NCI-H128 (cell line): ENCODE data around the gene BUB3.

ENCODE experiments used
- DNase-seq: peaks from one replicate; lab custom pipeline; 2025; ENCODE audit not compliant: unreplicated experiment; lab: John Stamatoyannopoulos, UW

Gene BUB3

GRCh38 chr10:123154092-123154710 lies at the start of gene BUB3:
Gene BUB3, plus strand, starts transcription at chr10:123154402. Its CDS starts 516 bp downstream, at chr10:123154918.
- DNase-seq = peak; percentile 94

- no peak for DNase-seq
These were observed 44.7 kb upstream of the BUB3 start for GRCh38 chr10:123109466-123109865.

GRCh38 chr10:123117644-123118417 lies 36.4 kb upstream of the BUB3 start:
- no peak for DNase-seq

- no peak for DNase-seq
These were observed 35.1 kb upstream of the BUB3 start for GRCh38 chr10:123119081-123119480.

- no peak for DNase-seq
These were observed 28.0 kb upstream of the BUB3 start for GRCh38 chr10:123126246-123126645.

GRCh38 chr10:123129618-123130271 lies 24.5 kb upstream of the BUB3 start:
- no peak for DNase-seq

- DNase-seq = peak; percentile 52
These were observed 21.4 kb upstream of the BUB3 start for GRCh38 chr10:123132576-123133477.

- DNase-seq = no peak
These were observed 20.5 kb upstream of the BUB3 start for GRCh38 chr10:123133541-123134342.

- no peak for DNase-seq
These were observed 19.8 kb upstream of the BUB3 start for GRCh38 chr10:123134343-123134914.

GRCh38 chr10:123134915-123135414 lies 19.2 kb upstream of the BUB3 start:
- no peak for DNase-seq

GRCh38 chr10:123135415-123136141 lies 18.6 kb upstream of the BUB3 start, which contains the start of gene HMX3:
Gene HMX3, plus strand, starts transcription at chr10:123135970. Its CDS starts 81 bp downstream, at chr10:123136051.
- peak; percentile 34 for DNase-seq

GRCh38 chr10:123136221-123136805 lies 17.9 kb upstream of the BUB3 start:
- no peak for DNase-seq

- no peak for DNase-seq
These were observed 17.2 kb upstream of the BUB3 start for GRCh38 chr10:123136806-123137642.

- DNase-seq = no peak
These were observed 15.1 kb upstream of the BUB3 start for GRCh38 chr10:123139165-123139520.

- DNase-seq = no peak
These were observed 14.6 kb upstream of the BUB3 start for GRCh38 chr10:123139521-123140163.

GRCh38 chr10:123140164-123140982 lies 13.8 kb upstream of the BUB3 start:
- DNase-seq = no peak
